AG04449 (cell line): ENCODE results near the gene TOMM5.

Experiments
- CTCF ChIA-PET: fragments of 350-600 bp; formaldehyde crosslinking; extraction: SDS; loops from one replicate; lab custom pipeline; 2021; ENCODE audit warnings: antibody characterized with exemption; lab: Yijun Ruan, JAX
- POLR2A ChIA-PET: fragments of 400-600, 350-600 bp; formaldehyde crosslinking; extraction: SDS; loops from one replicate; lab custom pipeline; 2020; ENCODE audit warnings: antibody characterized with exemption, inconsistent platforms; lab: Yijun Ruan, JAX
- DNase-seq: peaks from one replicate; pipeline ENCODE4 v3.0.0-alpha.2; 2010; ENCODE audit warnings: low read depth, low spot score
- H3K4me3 ChIP-seq: 2 replicates; pipeline ENCODE4 v1.5.1; 2011; ENCODE audit warnings: low read depth, mild to moderate bottlenecking, control low read depth, low read length
- TF ChIP-seq, protein P1 (sequence below): IDR thresholded peaks from one replicate; pipeline ENCODE4 v1.5.1; 2011; ENCODE audit warnings: mild to moderate bottlenecking, moderate library complexity, low read length, control low read depth, inconsistent platforms; ENCODE audit not compliant: insufficient read depth; ENCODE audit errors: missing control alignments

TOMM5 gene

DNA sequence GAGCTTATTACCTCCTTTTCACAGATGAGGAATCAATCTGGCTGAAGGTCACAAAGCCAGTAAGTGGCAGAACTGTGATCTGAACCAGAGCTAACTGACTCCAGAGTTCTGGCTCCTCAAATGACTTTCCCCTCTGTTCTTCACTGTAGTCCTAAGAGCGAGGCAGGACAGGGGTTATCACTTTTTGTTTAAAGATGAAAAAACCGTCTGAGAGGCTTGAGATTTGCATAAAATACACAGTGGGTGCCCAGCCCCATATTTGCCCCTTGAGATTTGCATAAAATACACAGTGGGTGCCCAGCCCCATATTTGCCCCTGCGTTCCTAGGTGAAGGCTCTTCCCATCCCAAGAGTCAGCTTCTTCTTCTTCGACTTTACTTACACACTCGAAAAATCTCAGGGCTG is 16.9 kb downstream of the TOMM5 start:
- no peak for DNase-seq
- TF ChIP-seq, protein P1, sequence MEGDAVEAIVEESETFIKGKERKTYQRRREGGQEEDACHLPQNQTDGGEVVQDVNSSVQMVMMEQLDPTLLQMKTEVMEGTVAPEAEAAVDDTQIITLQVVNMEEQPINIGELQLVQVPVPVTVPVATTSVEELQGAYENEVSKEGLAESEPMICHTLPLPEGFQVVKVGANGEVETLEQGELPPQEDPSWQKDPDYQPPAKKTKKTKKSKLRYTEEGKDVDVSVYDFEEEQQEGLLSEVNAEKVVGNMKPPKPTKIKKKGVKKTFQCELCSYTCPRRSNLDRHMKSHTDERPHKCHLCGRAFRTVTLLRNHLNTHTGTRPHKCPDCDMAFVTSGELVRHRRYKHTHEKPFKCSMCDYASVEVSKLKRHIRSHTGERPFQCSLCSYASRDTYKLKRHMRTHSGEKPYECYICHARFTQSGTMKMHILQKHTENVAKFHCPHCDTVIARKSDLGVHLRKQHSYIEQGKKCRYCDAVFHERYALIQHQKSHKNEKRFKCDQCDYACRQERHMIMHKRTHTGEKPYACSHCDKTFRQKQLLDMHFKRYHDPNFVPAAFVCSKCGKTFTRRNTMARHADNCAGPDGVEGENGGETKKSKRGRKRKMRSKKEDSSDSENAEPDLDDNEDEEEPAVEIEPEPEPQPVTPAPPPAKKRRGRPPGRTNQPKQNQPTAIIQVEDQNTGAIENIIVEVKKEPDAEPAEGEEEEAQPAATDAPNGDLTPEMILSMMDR: no peak
- ChIA-PET POLR2A (interaction anchor here (0.7 to 1.6 kb wide), 5 partner anchors 17 to 88 kb away, joined by 3 to 8 read pairs (median 5); partner anchors contain the start of gene TOMM5), CTCF (interaction anchor here (1.2 to 6.2 kb wide), 7 partner anchors 11 to 94 kb away, joined by 3 to 23 read pairs (median 6); partner anchors contain the start of genes POLR1E and TOMM5)
- peak overlapping the region; percentile 75 for H3K4me3 ChIP-seq

DNA sequence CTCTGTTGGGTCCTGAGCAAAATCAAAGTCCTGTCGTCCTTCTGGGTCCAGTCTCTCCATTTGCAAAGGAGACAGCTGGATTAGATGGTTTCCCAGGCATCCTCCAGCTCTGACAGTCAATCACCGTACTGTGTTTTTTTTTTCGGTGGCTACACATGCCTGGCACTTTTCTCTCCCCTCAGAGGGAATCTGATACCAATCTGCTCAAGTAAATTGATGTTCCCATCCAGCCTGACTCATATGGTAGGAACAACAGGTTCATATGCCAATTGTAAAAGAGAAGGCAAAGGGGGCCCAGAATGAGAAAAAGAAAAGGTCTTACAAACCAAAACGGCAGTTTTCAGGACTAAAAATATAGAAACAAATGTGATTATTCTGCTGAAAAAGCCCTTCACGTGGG is 17.4 kb downstream of the TOMM5 start:
- no peak for DNase-seq
- H3K4me3 ChIP-seq: peak overlapping the region; percentile 75
- CTCF ChIA-PET: interaction anchor here (1.2 to 6.2 kb wide), 7 partner anchors 9 to 94 kb away, joined by 3 to 23 read pairs (median 5); partner anchors contain the start of gene TOMM5

DNA sequence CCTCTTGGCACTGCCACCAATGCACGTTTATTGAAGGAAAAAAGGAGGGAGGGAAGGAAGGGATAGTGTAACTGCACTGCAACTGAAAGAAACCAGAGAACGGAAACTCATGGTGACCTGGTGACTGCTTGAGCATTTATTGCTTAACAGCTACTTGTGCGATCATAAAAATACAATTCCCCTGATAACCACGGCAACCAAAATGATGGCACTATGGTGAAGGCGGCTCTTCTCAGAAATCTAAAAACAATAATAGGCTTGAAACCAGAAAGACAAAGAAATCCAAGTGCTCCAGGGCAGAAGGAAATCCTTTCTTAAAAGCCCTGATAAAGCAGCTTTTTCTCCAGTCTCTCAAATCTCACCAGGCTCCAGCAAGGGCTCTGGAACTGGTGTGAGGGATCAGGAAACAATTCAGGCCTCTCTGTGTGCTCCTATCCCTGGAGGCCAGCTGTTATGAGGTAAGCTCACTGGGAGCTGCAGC is 18.1 kb downstream of the TOMM5 start:
- no peak for DNase-seq
- ChIA-PET CTCF (interaction anchor here (1.5 to 1.8 kb wide), 3 partner anchors 9 to 22 kb away, joined by 3 to 5 read pairs (median 4); no protein-coding TSS in a partner anchor), POLR2A (interaction anchor here (1.3 kb wide), 1 partner anchor 18 kb away, joined by 5 read pairs; the partner anchor contains the start of gene TOMM5)
- TF ChIP-seq, protein P1: no peak
- H3K4me3 ChIP-seq: no peak overlapping the region

More for the DNA sequence above, 17.4 kb downstream of the TOMM5 start:
- POLR2A ChIA-PET: interaction anchor here (0.7 to 1.6 kb wide), 3 partner anchors 17 to 88 kb away, joined by 4 to 7 read pairs (median 5); partner anchors contain the start of gene TOMM5
- TF ChIP-seq, protein P1: no peak

DNA sequence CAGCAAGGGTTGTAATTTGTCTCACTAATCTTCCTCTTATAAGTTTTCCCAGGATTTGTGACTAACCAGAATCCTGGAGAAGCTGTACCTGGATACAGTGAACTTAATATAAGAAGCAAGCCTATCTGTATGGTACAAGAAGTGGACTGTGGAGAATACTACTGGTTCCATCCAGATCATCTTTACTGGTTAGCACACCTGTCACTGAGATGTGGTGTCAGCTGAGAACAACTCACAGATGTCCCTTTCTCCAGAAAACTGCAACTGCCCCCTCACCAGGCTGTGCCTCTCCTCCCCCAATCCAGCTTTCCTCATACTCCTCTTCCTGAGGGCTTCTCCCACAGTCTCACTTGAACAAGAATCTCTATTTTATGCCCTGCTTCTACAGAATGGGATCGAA is 21.1 kb downstream of the TOMM5 start:
- no peak overlapping the region for H3K4me3 ChIP-seq
- DNase-seq: no peak
- POLR2A ChIA-PET: no interaction called here
- TF ChIP-seq, protein P1: no peak
- CTCF ChIA-PET: no interaction called here

DNA sequence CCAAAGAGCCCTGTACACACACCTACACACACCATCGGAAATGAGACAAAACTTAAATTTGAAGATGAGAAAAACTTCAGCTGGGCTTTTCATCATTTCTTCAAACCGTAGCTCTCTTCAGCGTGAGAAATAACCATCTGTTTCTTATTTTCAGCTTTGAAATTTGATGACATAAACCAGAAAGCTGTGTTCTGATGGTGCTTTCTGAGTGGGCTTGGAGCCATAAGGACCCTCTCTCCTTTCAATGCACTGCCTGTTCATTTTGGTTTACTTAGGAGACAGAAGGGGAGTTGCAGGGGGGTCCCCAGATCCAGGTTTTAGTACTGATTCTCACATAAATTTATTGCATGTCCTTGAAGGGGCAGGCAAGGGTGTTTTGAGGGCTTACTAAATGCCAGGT is 25.7 kb downstream of the TOMM5 start:
- ChIA-PET POLR2A (no interaction called here), CTCF (no interaction called here)
- DNase-seq: no peak
- H3K4me3 ChIP-seq: no peak overlapping the region
- TF ChIP-seq, protein P1: no peak
